Measurements from ENCODE around the gene NKIRAS2. TPM values are rescaled to one million over a fixed set of nuclear protein-coding genes. Genes with fewer than 3 reads are reported as not detected.

Gene NKIRAS2
- total and polyA plus RNA-seq, 2 donors (not counting 3 experiments of a cell fraction or from before 2014, with no cell fraction given) = 57.3 to 87.6 TPM

GRCh38 chr17:42034059-42034458 is 14.2 kb downstream of the NKIRAS2 start:
- no peak overlapping the region for H2AFZ ChIP-seq (ENCODE audit: low read depth, low read length)
- H4K20me1 ChIP-seq (replicated peaks; ENCODE audit: control insufficient read depth, extremely low read depth, insufficient read depth, low read length) = no peaks in the 10 kb centered on the region
- FAIRE-seq (no peak), DNase-seq (ENCODE audit: low read depth, low spot score) (no peak)
- no peak overlapping the region for H3K9ac ChIP-seq (replicated peaks; ENCODE audit: extremely low read depth, insufficient read depth, low read length)
- H3K9me1 ChIP-seq (replicated peaks; ENCODE audit: control insufficient read depth, extremely low read depth, insufficient read depth, low read length) = no peaks in the 10 kb centered on the region
- peaks cover 0 to 1% of the 10 kb centered on the region in 2 experiments for H3K27me3 ChIP-seq (ENCODE audit: control insufficient read depth in 2 of 2, insufficient read depth in 2 of 2, low read length in 2 of 2)
- no peaks in the 10 kb centered on the region for H3K4me1 ChIP-seq (ENCODE audit: control insufficient read depth, extremely low read depth, insufficient read depth, low read length)
- intact Hi-C loops (cut with micrococcal nuclease) = no loop called here
- CTCF ChIA-PET = interaction anchor here (0.8 to 2.3 kb wide), 7 partner anchors 9 to 71 kb away, joined by 3 to 10 read pairs (median 4); partner anchors contain the start of gene NKIRAS2
- H3K4me2 ChIP-seq (ENCODE audit: insufficient read depth, low read length) = no peak overlapping the region
- TF ChIP-seq EZH2 (IDR thresholded peaks at IDR 0.05; ENCODE audit: borderline replicate concordance, low read depth, low read length, severe bottlenecking) (no peak), MYC (IDR thresholded peaks at IDR 0.05; ENCODE audit: low read depth, low read length) (no peak), POLR2A (IDR thresholded peaks at IDR 0.05; ENCODE audit: low read depth, low read length) (no peak), CTCF (IDR thresholded peaks at IDR 0.05; ENCODE audit: extremely low read depth in 1 of 2, insufficient read depth in 1 of 2, low read depth in 1 of 2, low read length in 2 of 2) (no peak), FOS (IDR thresholded peaks at IDR 0.05; ENCODE audit: borderline replicate concordance, insufficient read depth, low read length) (no peak), POLR2AphosphoS5 (IDR thresholded peaks at IDR 0.05; ENCODE audit: insufficient read depth, low read depth, low read length) (no peak), JUN (IDR thresholded peaks at IDR 0.05; ENCODE audit: borderline replicate concordance, insufficient read depth, insufficient read length, low read depth) (no peak), MAX (IDR thresholded peaks at IDR 0.05; ENCODE audit: insufficient read depth, insufficient read length) (no peak), GATA2 (IDR thresholded peaks at IDR 0.05; ENCODE audit: insufficient read depth, insufficient read length, low read depth, low read length) (no peak)
- POLR2A ChIA-PET = no interaction called here
- no peaks in the 10 kb centered on the region for H3K36me3 ChIP-seq (ENCODE audit: control insufficient read depth in 2 of 2, extremely low read depth in 1 of 2, insufficient read depth in 2 of 2, low read length in 2 of 2)
- H3K27ac ChIP-seq (ENCODE audit: insufficient read depth, low read depth, low read length) = no peak overlapping the region
- dilution Hi-C loops (cut with MboI; ENCODE audit: extremely low pct_ligation_motif_present, low sequenced_read_pairs) = no loop called here
- H3K4me3 ChIP-seq (replicated peaks in 1 of 3; ENCODE audit: insufficient read depth in 1 of 3, low read depth in 1 of 3, low read length in 3 of 3) = no peak overlapping the region
- H3K79me2 ChIP-seq (ENCODE audit: control insufficient read depth, insufficient read depth, low read length) = no peaks in the 10 kb centered on the region
- no peaks in the 10 kb centered on the region for H3K9me3 ChIP-seq (replicated peaks; ENCODE audit: control insufficient read depth, insufficient read depth, low read length)
- no TSS peak for BruUV-seq (replicated peaks)
